K562 (cell line): ENCODE data around the gene FARP2. TPM values are rescaled to one million over a fixed set of nuclear protein-coding genes. Genes with fewer than 3 reads are reported as not detected.

Experiments used
- ATAC-seq: fragments of 200-7000 bp; cut with Tn5 transposase; 3 replicates; pipeline ENCODE4 v1.9.1; 2020; ENCODE audit warnings: moderate library complexity
- BruUV-seq: library from RNA; stranded (reverse); fragments of 400-500 nt; replicated peaks from 2 replicates; lab custom pipeline; 2021; lab: Mats Ljungman, UMichigan
- CTCF ChIA-PET: fragments of 300-600 bp; formaldehyde crosslinking; extraction: SDS; loops from one replicate; lab custom pipeline; 2021; ENCODE audit warnings: low intra/inter-chr PET ratio; lab: Yijun Ruan, JAX
- POLR2A ChIA-PET: fragments of 300-600, 350-650 bp; sonication (Branson Sonifier 250); formaldehyde crosslinking; extraction: SDS; loops from one replicate; lab custom pipeline; 2021; ENCODE audit warnings: antibody characterized with exemption, inconsistent platforms; lab: Yijun Ruan, JAX
- DNase-seq, 4 experiments: peaks; one replicate each; pipeline versions ENCODE4 v3.0.0 to v3.0.0-alpha.2; 2011 to 2018; ENCODE audit warnings: low spot score in 3 of 4, mixed read lengths in 3 of 4; ENCODE audit errors: extremely low read depth in 1 of 4
- FAIRE-seq: peaks from 2 replicates; lab custom pipeline; 2011; peaks lifted over from hg19 to GRCh38; lab: Jason Lieb, UNC
- H2AFZ ChIP-seq: 2 replicates; pipeline ENCODE4 v1.6.0; 2011; ENCODE audit warnings: low read depth, low read length, control low read depth, inconsistent platforms
- H3K27ac ChIP-seq: fragments of 200-600 bp; 3 replicates; pipeline ENCODE4 v1.8.0; 2011; ENCODE audit warnings: low read depth, mild to moderate bottlenecking, control low read depth, inconsistent platforms, low read length, moderate library complexity, mixed read lengths; ENCODE audit errors: extremely low read depth
- H3K27me3 ChIP-seq, 2 experiments: fragments of 300-600 bp in 1 of 2; 2 replicates in 1 of 2; 3 replicates in 1 of 2; pipeline versions ENCODE4 v1.6.0 to v1.8.0; 2011; ENCODE audit warnings: inconsistent platforms in 2 of 2, low read length in 2 of 2, mild to moderate bottlenecking in 1 of 2, mixed read lengths in 1 of 2, moderate library complexity in 1 of 2; ENCODE audit not compliant: control insufficient read depth in 2 of 2, insufficient read depth in 2 of 2
- H3K36me3 ChIP-seq: fragments of 300-600 bp; 3 replicates; pipeline ENCODE4 v1.8.0; 2011; ENCODE audit warnings: mild to moderate bottlenecking, low read length, inconsistent platforms; ENCODE audit not compliant: control insufficient read depth, insufficient read depth
- H3K4me1 ChIP-seq, 2 experiments: fragments of 200-600 bp in 1 of 2; replicated peaks in 1 of 2; 2 replicates in 1 of 2; 3 replicates in 1 of 2; pipeline versions ENCODE4 v1.5.1 to v1.8.0; 2011; ENCODE audit warnings: inconsistent platforms in 2 of 2, low read length in 2 of 2, mild to moderate bottlenecking in 1 of 2, mixed read lengths in 1 of 2, moderate library complexity in 1 of 2; ENCODE audit not compliant: control insufficient read depth in 2 of 2, insufficient read depth in 2 of 2
- H3K4me2 ChIP-seq: 2 replicates; pipeline ENCODE4 v1.6.1; 2011; ENCODE audit warnings: low read length, control low read depth, inconsistent platforms, mixed read lengths; ENCODE audit not compliant: insufficient read depth
- H3K4me3 ChIP-seq: fragments of 200-600 bp; sonication (generic), shearing (Covaris generic); 2 replicates; pipeline ENCODE4 v1.5.1; 2016; ENCODE audit warnings: control low read depth, inconsistent platforms
- H3K79me2 ChIP-seq: fragments of 200-600 bp; 3 replicates; pipeline ENCODE4 v1.8.0; 2011; ENCODE audit warnings: low read length, inconsistent platforms; ENCODE audit not compliant: control insufficient read depth, insufficient read depth
- H3K9ac ChIP-seq, 2 experiments: 2 replicates each; pipeline versions ENCODE4 v1.6.0 to v1.6.1; 2011; ENCODE audit warnings: low read depth in 2 of 2, low read length in 2 of 2, control low read depth in 1 of 2, inconsistent platforms in 1 of 2, mild to moderate bottlenecking in 1 of 2, mixed read lengths in 1 of 2; ENCODE audit not compliant: insufficient read depth in 1 of 2
- H3K9me1 ChIP-seq: one replicate; pipeline ENCODE4 v1.6.0; 2011; ENCODE audit warnings: inconsistent platforms, mild to moderate bottlenecking, low read length, moderate library complexity; ENCODE audit not compliant: control insufficient read depth, insufficient read depth
- H3K9me3 ChIP-seq: replicated peaks from 2 replicates; pipeline ENCODE4 v1.5.1; 2011; ENCODE audit warnings: low read depth, low read length, inconsistent platforms; ENCODE audit not compliant: control insufficient read depth, insufficient read depth
- H4K20me1 ChIP-seq: replicated peaks from 2 replicates; pipeline ENCODE4 v1.6.1; 2011; ENCODE audit warnings: low read length, inconsistent platforms, mixed read lengths; ENCODE audit not compliant: control insufficient read depth, insufficient read depth
- ADNP ChIP-seq: fragments of 200-800 bp; sonication (Bioruptor generic); IDR thresholded peaks from 2 replicates; pipeline ENCODE4 v1.6.1; 2016; ENCODE audit warnings: missing genetic modification characterization, missing compliant biosample characterization
- ARHGAP35 ChIP-seq: fragments of 450-650 bp; IDR thresholded peaks from 2 replicates; pipeline ENCODE4 v1.6.1; 2018; ENCODE audit not compliant: partially characterized antibody
- BMI1 ChIP-seq: fragments of 150-350 bp; IDR thresholded peaks from 2 replicates; pipeline ENCODE4 v1.6.1; 2014; ENCODE audit warnings: low read length
- BRD4 ChIP-seq: fragments of 200-600 bp; sonication (generic); IDR thresholded peaks from 2 replicates; pipeline ENCODE4 v1.6.1; 2017; ENCODE audit warnings: inconsistent platforms
- CBFB ChIP-seq: sonication (generic); formaldehyde crosslinking; IDR thresholded peaks from 2 replicates; pipeline ENCODE4 v1.4.0; 2020; ENCODE audit warnings: mild to moderate bottlenecking, missing genetic modification reagents
- CHD1 ChIP-seq: fragments of 200-600 bp; sonication (generic); IDR thresholded peaks from one replicate; pipeline ENCODE4 v1.6.1; 2012; ENCODE audit warnings: mild to moderate bottlenecking, moderate library complexity, low read length, inconsistent platforms
- E2F3 ChIP-seq: fragments of 250-450 bp; sonication (Bioruptor Pico); IDR thresholded peaks from 2 replicates; pipeline ENCODE4 v1.4.0; 2020; ENCODE audit warnings: mild to moderate bottlenecking
- EP300 ChIP-seq: IDR thresholded peaks from 2 replicates; pipeline ENCODE4 v1.6.1; 2012; ENCODE audit warnings: low read length, improper control_type of control experiment
- ESRRB ChIP-seq: fragments of 250-450 bp; sonication (Bioruptor Pico); IDR thresholded peaks from 2 replicates; pipeline ENCODE4 v1.5.0; 2020; ENCODE audit warnings: mild to moderate bottlenecking, moderate library complexity, borderline replicate concordance
- FOXP1 ChIP-seq: sonication (generic); formaldehyde crosslinking; IDR thresholded peaks from 2 replicates; pipeline ENCODE4 v1.8.0; 2022; ENCODE audit warnings: mild to moderate bottlenecking, missing genetic modification reagents
- KDM2B ChIP-seq: fragments of 250-450 bp; sonication (Bioruptor Pico); IDR thresholded peaks from 2 replicates; pipeline ENCODE4 v1.8.0; 2021; ENCODE audit warnings: mild to moderate bottlenecking, moderate library complexity
- NR2C2 ChIP-seq, 2 experiments: fragments of 200-800 bp in 1 of 2; sonication (Bioruptor generic) in 1 of 2; sonication (generic) in 1 of 2; formaldehyde crosslinking in 1 of 2; IDR thresholded peaks; 2 replicates each; pipeline versions ENCODE4 v1.6.1 to v1.8.0; 2016 to 2022; ENCODE audit warnings: mild to moderate bottlenecking in 1 of 2, missing compliant biosample characterization in 1 of 2, missing genetic modification characterization in 1 of 2, missing genetic modification reagents in 1 of 2
- PHF20 ChIP-seq: fragments of 450-650 bp; IDR thresholded peaks from 2 replicates; pipeline ENCODE4 v1.6.1; 2018; ENCODE audit not compliant: partially characterized antibody
- ZNF232 ChIP-seq: sonication (generic); formaldehyde crosslinking; IDR thresholded peaks from 2 replicates; pipeline ENCODE4 v1.8.0; 2022; ENCODE audit warnings: mild to moderate bottlenecking, missing genetic modification reagents
- ZNF436 ChIP-seq: fragments of 250-450, 450-650 bp; sonication (Bioruptor Pico); formaldehyde crosslinking; IDR thresholded peaks from 2 replicates; pipeline ENCODE4 v1.7.0; 2020; ENCODE audit warnings: mild to moderate bottlenecking
- WGBS: fragments of 100-300 bp; shearing (Covaris generic); methylation state at CpG from one replicate; pipeline ENCODE4 v1.1.6; 2016; ENCODE audit warnings: low coverage, mixed read lengths; ENCODE audit not compliant: insufficient coverage; ENCODE audit errors: missing lambda C conversion rate; 5-methylcytosine and 5-hydroxymethylcytosine counted together
- in situ Hi-C: fragments of 300-500 bp; cut with MboI; formaldehyde crosslinking; loops from 4 replicates; pipeline ENCODE4 v1.15.0; 2018; ENCODE audit warnings: inconsistent platforms, mixed read lengths
- intact Hi-C: fragments of 100-400 bp; cut with micrococcal nuclease; formaldehyde crosslinking; loops from 2 replicates; pipeline ENCODE4 v1.14.2; 2022
- polyA plus RNA-seq, 8 experiments: library from polyadenylated mRNA; depleted of rRNA in 4 of 8; stranded (reverse) in 5 of 8; unstranded in 3 of 8; fragments of >200 nt; fragmentation: Nextera tagmentation in 2 of 8; fragmentation: Illumina TruSeq in 1 of 8; extraction: Ambion mirVana in 2 of 8; extraction: Trizol in 1 of 8; gene quantifications; 2 replicates each; pipeline versions ENCODE4 v1.2.1 to v1.2.3, GENCODE V29; 2011 to 2014; ENCODE audit warnings: inconsistent platforms in 1 of 8, missing spikeins in 1 of 8
- total RNA-seq, 7 experiments: library from RNA; depleted of rRNA in 6 of 7; stranded (reverse); fragments of >200 nt in 6 of 7; fragmentation: Illumina TruSeq in 2 of 7; extraction: Trizol in 2 of 7; gene quantifications; 2 replicates each; pipeline versions ENCODE4 v1.2.1 to v1.2.3, GENCODE V29; 2011 to 2021; ENCODE audit warnings: low replicate concordance in 1 of 7
- TF ChIP-seq, protein P1 (sequence below): IDR thresholded peaks from 3 replicates; pipeline ENCODE4 v1.6.1; 2011; ENCODE audit warnings: borderline replicate concordance, mild to moderate bottlenecking, moderate library complexity; ENCODE audit not compliant: insufficient read length; ENCODE audit errors: extremely low read depth
- TF ChIP-seq, protein P2 (sequence below): fragments of 250-450 bp; sonication (Bioruptor Pico); IDR thresholded peaks from 2 replicates; pipeline ENCODE4 v1.5.1; 2021; ENCODE audit warnings: mild to moderate bottlenecking

Gene FARP2
- total and polyA plus RNA-seq, 9 of the 15 experiments (the other 6 are each of a cell fraction or from before 2014, with no cell fraction given), result 4.1 to 38.1 (median 21.1) TPM

DNA sequence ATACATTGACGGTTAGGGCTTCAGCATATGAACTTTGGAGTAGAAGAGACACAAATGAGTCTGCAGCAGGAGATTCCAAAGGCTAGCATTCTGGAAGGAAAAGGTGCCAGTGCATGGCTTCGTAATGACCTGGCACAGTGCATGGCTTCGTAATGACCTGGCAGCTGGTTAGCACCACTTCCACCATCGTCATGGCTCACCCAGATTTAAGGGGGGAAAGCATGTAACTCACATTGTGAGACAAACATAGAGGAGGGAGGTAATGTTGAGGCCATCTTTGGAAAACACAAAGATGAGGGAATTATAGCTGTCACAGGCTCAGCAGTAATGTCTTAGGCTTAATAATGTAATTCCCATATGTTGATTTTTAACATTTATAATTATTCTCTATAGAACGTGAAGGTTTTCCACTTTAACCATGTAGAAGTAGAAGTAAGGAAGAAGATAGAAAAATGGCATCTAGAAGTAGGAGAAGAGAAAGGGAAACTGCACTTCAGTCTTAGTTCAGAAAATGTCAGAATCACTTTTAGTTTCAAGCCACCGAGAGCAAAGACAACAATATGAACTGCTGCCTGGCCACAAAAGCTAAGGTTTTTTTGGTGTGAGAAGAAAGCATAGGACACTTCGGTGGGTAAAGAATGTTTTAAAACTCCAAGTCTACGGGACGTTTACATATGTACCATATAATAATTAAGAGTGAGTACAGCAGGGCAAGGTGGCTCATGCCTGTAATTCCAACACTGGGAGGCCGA lies 159.1 kb downstream of the FARP2 start (continued):
- TF ChIP-seq, protein P1, sequence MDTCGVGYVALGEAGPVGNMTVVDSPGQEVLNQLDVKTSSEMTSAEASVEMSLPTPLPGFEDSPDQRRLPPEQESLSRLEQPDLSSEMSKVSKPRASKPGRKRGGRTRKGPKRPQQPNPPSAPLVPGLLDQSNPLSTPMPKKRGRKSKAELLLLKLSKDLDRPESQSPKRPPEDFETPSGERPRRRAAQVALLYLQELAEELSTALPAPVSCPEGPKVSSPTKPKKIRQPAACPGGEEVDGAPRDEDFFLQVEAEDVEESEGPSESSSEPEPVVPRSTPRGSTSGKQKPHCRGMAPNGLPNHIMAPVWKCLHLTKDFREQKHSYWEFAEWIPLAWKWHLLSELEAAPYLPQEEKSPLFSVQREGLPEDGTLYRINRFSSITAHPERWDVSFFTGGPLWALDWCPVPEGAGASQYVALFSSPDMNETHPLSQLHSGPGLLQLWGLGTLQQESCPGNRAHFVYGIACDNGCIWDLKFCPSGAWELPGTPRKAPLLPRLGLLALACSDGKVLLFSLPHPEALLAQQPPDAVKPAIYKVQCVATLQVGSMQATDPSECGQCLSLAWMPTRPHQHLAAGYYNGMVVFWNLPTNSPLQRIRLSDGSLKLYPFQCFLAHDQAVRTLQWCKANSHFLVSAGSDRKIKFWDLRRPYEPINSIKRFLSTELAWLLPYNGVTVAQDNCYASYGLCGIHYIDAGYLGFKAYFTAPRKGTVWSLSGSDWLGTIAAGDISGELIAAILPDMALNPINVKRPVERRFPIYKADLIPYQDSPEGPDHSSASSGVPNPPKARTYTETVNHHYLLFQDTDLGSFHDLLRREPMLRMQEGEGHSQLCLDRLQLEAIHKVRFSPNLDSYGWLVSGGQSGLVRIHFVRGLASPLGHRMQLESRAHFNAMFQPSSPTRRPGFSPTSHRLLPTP, result no peak
- TF ChIP-seq ZNF232 (no peak), KDM2B (no peak), ZNF436 (CRISPR knock-in tag) (no peak), CHD1 (no peak), CBFB (CRISPR knock-in tag) (no peak), BMI1 (no peak), FOXP1 (CRISPR knock-in tag) (no peak)
- TF ChIP-seq, all 486 proteins: peak for 0

DNA sequence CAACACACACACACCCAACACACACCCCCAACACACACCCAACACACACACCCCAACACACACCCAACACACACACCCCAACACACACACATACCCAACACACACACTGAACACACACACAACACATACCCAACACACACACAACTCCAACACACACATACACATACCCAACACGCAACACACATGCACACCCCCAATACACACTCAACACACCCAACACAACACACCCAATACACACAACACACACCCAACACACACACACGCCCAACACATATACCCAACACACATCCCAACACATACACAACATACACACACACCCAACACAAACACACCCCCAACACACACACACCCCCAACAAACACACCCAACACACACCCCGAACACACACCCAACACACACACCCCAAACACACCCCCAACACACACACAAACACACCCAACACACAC lies 160.5 kb downstream of the FARP2 start:
- WGBS, result no CpG with 5 or more reads among the region's 3 CpGs
- Histone ChIP-seq H3K9me3 (no peaks in the 10 kb centered on the region; the same call in 1 of the 2 replicates), H4K20me1 (no peaks in the 10 kb centered on the region), H3K36me3 (no peaks in the 10 kb centered on the region), H3K4me3 (no peak overlapping the region), H3K4me2 (no peak overlapping the region), H3K79me2 (no peaks in the 10 kb centered on the region), H3K9me1 (no peaks in the 10 kb centered on the region), H2AFZ (no peak overlapping the region), H3K27ac (no peak overlapping the region), H3K27me3 (no peaks in the 10 kb centered on the region), H3K4me1 (no peaks in the 10 kb centered on the region), H3K9ac (no peak overlapping the region)
- no TSS peak for BruUV-seq
- intact Hi-C loops, result no loop called here
- no peak for DNase-seq
- ChIA-PET CTCF (no interaction called here), POLR2A (no interaction called here)
- in situ Hi-C loops, result no loop called here
- FAIRE-seq, result peak; percentile 64
- no peak for ATAC-seq
- TF ChIP-seq PHF20, result peak; percentile 82
- TF ChIP-seq, protein P2, sequence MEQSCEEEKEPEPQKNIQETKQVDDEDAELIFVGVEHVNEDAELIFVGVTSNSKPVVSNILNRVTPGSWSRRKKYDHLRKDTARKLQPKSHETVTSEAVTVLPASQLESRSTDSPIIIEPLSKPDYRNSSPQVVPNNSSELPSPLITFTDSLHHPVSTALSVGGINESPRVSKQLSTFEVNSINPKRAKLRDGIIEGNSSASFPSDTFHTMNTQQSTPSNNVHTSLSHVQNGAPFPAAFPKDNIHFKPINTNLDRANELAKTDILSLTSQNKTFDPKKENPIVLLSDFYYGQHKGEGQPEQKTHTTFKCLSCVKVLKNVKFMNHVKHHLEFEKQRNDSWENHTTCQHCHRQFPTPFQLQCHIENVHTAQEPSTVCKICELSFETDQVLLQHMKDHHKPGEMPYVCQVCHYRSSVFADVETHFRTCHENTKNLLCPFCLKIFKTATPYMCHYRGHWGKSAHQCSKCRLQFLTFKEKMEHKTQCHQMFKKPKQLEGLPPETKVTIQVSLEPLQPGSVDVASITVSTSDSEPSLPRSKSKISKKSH, result no peak
- no peak for TF ChIP-seq NR2C2 (CRISPR knock-in tag; IDR thresholded peaks at IDR 0.05)
- no peak for TF ChIP-seq NR2C2 (tag; IDR thresholded peaks at IDR 0.05)
- TF ChIP-seq ADNP (tag), result 0 out of 2 replicates have a peak, but pooled peaks have one; percentile 41
- TF ChIP-seq ARHGAP35, result no peak
- TF ChIP-seq BRD4, result no peak
- no peak for TF ChIP-seq EP300
- no peak for TF ChIP-seq E2F3 (CRISPR knock-in tag)
- no peak for TF ChIP-seq ESRRB (CRISPR knock-in tag)
- TF ChIP-seq CBFB (CRISPR knock-in tag), result no peak
